ENCODE data around the gene MYOC. TPM values are rescaled to one million over a fixed set of nuclear protein-coding genes. Genes with fewer than 3 reads are reported as not detected.

Gene MYOC
- total RNA-seq, 2 experiments from 2014 or later: not detected

DNA sequence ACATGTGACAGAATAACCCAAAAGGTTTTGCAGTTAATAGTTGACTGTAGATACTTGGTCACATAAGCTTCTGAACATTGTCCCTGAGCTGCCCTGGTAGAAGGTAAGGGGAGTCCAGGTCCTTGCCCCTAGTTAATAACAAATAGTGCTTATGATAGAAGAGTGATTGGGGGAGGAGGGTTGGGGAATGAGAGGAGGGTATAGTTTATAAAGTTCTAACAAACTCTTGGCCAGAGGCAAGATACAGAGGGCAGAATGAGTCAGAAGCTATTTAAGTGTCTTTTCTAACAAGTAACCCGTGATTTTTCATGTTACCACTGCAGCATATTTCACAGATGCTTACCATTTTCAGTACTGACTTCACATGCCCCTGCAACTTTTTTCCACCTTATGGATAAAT lies 57.2 kb downstream of the MYOC start:
- intact Hi-C loops (cut with micrococcal nuclease): no loop called here
- Mint-ChIP-seq H3K27ac (no peak overlapping the region), H3K4me1 (ENCODE audit: low read depth) (no peaks in the 10 kb centered on the region), H3K27me3 (no peaks in the 10 kb centered on the region), H3K9me3 (peaks cover 3% of the 10 kb centered on the region), H3K4me3 (no peak overlapping the region), H3K36me3 (peaks cover 34% of the 10 kb centered on the region)
- DNase-seq: no peak
- ChIA-PET CTCF (interaction anchor here (0.8 to 1.4 kb wide), 2 partner anchors 8 to 110 kb away, joined by 3 to 5 read pairs; partner anchors contain the start of gene PRRC2C), POLR2A (no interaction called here)

DNA sequence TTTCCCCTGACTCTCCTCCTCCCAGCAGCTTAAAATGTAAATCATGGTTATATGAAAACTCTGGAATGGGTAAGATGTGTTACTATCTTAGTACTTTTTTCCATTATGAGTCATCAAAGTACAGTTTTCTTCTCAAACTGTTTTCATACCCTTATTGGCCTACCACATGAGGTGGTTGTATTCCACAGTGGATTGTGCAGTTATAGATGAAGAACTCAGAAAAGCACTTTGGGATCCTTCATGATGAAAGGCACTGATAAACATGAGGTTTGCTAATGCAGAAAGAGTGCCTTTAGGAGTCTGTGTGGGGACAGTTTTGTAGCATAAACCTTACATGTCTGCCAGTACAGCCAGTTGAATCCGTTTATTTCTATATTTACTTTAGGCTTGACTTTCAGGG lies 62.5 kb downstream of the MYOC start:
- ChIA-PET CTCF (no interaction called here), POLR2A (interaction anchor here (0.6 kb wide), 1 partner anchor 73 kb away, joined by 3 read pairs; no protein-coding TSS in a partner anchor)
- intact Hi-C loops (cut with micrococcal nuclease): loop anchor here (5.0 kb wide), 1 partner anchor 83 kb away; no protein-coding TSS in a partner anchor
- no peak for DNase-seq
- peaks cover 60% of the 10 kb centered on the region for H3K36me3 Mint-ChIP-seq
- no peak overlapping the region for H3K4me3 Mint-ChIP-seq
- H3K4me1 Mint-ChIP-seq (ENCODE audit: low read depth): peaks cover 15% of the 10 kb centered on the region
- no peaks in the 10 kb centered on the region for H3K9me3 Mint-ChIP-seq
- H3K27me3 Mint-ChIP-seq: no peaks in the 10 kb centered on the region
- no peak overlapping the region for H3K27ac Mint-ChIP-seq

DNA sequence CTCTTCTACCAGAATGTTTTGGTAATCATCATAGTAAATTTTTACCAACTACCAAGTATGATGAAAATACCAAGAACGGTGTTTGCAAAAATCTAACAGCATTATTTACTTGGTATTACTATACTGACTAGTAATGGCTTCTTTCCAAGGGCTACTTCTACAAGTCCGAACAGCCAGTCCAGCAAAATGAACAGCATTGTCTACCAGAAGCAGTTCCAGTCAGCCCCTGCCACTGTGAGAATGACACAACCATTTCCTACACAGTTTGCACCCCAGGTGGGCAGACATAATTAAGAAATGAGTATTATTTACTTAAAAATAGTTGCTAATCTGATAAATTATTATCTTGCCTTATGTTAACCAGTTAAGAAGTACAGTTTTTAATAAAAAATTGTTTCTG lies 64.3 kb downstream of the MYOC start:
- ChIA-PET CTCF (no interaction called here), POLR2A (no interaction called here)
- Mint-ChIP-seq H3K36me3 (peaks cover 68% of the 10 kb centered on the region), H3K4me3 (no peak overlapping the region), H3K27me3 (no peaks in the 10 kb centered on the region), H3K27ac (no peak overlapping the region), H3K9me3 (no peaks in the 10 kb centered on the region), H3K4me1 (ENCODE audit: low read depth) (peaks cover 15% of the 10 kb centered on the region)
- intact Hi-C loops (cut with micrococcal nuclease): loop anchor here (5.0 kb wide), 1 partner anchor 46 kb away; no protein-coding TSS in a partner anchor
- DNase-seq: no peak

DNA sequence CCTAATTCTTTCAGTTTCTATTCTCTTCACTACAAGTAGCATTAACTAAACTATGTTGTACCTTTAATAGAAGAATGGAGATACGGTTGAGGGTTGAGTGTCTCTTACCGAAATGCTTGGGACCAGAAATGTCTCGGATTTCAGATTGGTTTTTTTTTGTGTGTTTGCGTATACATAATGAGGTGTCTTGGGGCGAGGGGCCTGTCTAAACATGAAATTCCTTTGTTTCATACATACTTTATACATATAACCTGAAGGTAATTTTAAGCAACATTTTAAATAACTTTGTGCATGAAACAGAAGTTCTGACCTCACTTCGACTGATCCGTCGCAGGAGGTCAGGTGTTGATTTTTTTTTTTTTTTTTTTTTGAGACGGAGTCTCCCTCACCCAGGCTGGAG lies 66.8 kb downstream of the MYOC start:
- DNase-seq: no peak
- intact Hi-C loops (cut with micrococcal nuclease): loop anchor here (5.0 kb wide), 1 partner anchor 43 kb away; no protein-coding TSS in a partner anchor
- no peaks in the 10 kb centered on the region for H3K27me3 Mint-ChIP-seq
- peaks cover 52% of the 10 kb centered on the region for H3K36me3 Mint-ChIP-seq
- POLR2A ChIA-PET: no interaction called here
- H3K9me3 Mint-ChIP-seq: no peaks in the 10 kb centered on the region
- CTCF ChIA-PET: no interaction called here
- H3K27ac Mint-ChIP-seq: no peak overlapping the region
- H3K4me3 Mint-ChIP-seq: no peak overlapping the region
- peaks cover 23% of the 10 kb centered on the region for H3K4me1 Mint-ChIP-seq (ENCODE audit: low read depth)

Other genes starting within 250 kb of the MYOC start
- gene PRRC2C, start 167.2 kb downstream of the MYOC start, total RNA-seq: 100 to 1,000 TPM; 191 to 205 TPM
- not detected for gene MYOCOS, start 30.4 kb downstream of the MYOC start, total RNA-seq
- gene VAMP4, start 89.4 kb upstream of the MYOC start, total RNA-seq: 10 to 100 TPM; 13.2 to 14.2 TPM
- gene METTL13, start 129.0 kb upstream of the MYOC start, total RNA-seq: 10 to 100 TPM; 45.6 to 49.8 TPM
- gene DNM3, start 188.8 kb upstream of the MYOC start, total RNA-seq: 1 to 10 TPM in 1 of 2 experiments, under 1 TPM in 1; 0.93 to 1.2 TPM

All from activated CD4-positive, alpha-beta memory T cell treated with anti-CD3 and anti-CD28 coated beads for 36 hours (primary cell).